GM23338 (cell line): ENCODE measurements around the gene LRRN1. TPM values are rescaled to one million over a fixed set of nuclear protein-coding genes. Genes with fewer than 3 reads are reported as not detected.

Experiments used
- ATAC-seq: fragments of 200-7000 bp; cut with Tn5 transposase; 3 replicates; pipeline ENCODE4 v1.9.1; 2020
- DNase-seq: peaks from one replicate; pipeline ENCODE4 v3.0.0-alpha.2; 2015; ENCODE audit warnings: low spot score
- H2AFZ ChIP-seq: fragments of 200-600 bp; sonication (generic); 2 replicates; pipeline ENCODE4 v1.8.0; 2016; ENCODE audit warnings: antibody characterized with exemption, mild to moderate bottlenecking, moderate library complexity
- H3F3A ChIP-seq: fragments of 200-600 bp; sonication (generic); replicated peaks from 2 replicates; pipeline ENCODE4 v1.8.0; 2017; ENCODE audit warnings: antibody characterized with exemption, mixed run types, low read depth
- H3K27ac ChIP-seq: fragments of 200-600 bp; sonication (generic); 2 replicates; pipeline ENCODE4 v1.6.1; 2016; ENCODE audit warnings: low read depth
- H3K27me3 ChIP-seq: fragments of 200-600 bp; sonication (generic); 2 replicates; pipeline ENCODE4 v1.8.0; 2016; ENCODE audit warnings: mild to moderate bottlenecking, mixed run types, moderate library complexity; ENCODE audit not compliant: insufficient read depth
- H3K36me3 ChIP-seq: fragments of 200-600 bp; sonication (generic); 2 replicates; pipeline ENCODE4 v1.8.0; 2016; ENCODE audit warnings: mild to moderate bottlenecking; ENCODE audit not compliant: insufficient read depth
- H3K4me1 ChIP-seq: fragments of 200-600 bp; sonication (generic); 2 replicates; pipeline ENCODE4 v1.8.0; 2016; ENCODE audit warnings: mild to moderate bottlenecking, moderate library complexity; ENCODE audit not compliant: insufficient read depth
- H3K4me2 ChIP-seq: fragments of 200-600 bp; sonication (generic); 2 replicates; pipeline ENCODE4 v1.7.1; 2017; ENCODE audit warnings: mixed run types
- H3K4me3 ChIP-seq: fragments of 200-600 bp; sonication (generic); 2 replicates; pipeline ENCODE4 v1.6.1; 2016; ENCODE audit warnings: mixed run types
- H3K79me2 ChIP-seq: fragments of 200-600 bp; sonication (generic); replicated peaks from 2 replicates; pipeline ENCODE4 v1.8.0; 2017; ENCODE audit warnings: mild to moderate bottlenecking; ENCODE audit not compliant: insufficient read depth
- H3K9me2 ChIP-seq: fragments of 200-600 bp; sonication (generic); 2 replicates; pipeline ENCODE4 v1.8.0; 2017; ENCODE audit not compliant: insufficient read depth
- H4K20me1 ChIP-seq: fragments of 200-600 bp; sonication (generic); replicated peaks from 2 replicates; pipeline ENCODE4 v1.8.0; 2017; ENCODE audit warnings: mild to moderate bottlenecking; ENCODE audit not compliant: insufficient read depth
- H3K27ac Mint-ChIP-seq: 2 replicates; pipeline ENCODE4 v1.8.0; 2020; ENCODE audit warnings: inconsistent platforms, mild to moderate bottlenecking, moderate library complexity, mixed read lengths
- H3K27me3 Mint-ChIP-seq: 3 replicates; pipeline ENCODE4 v1.8.0; 2022; ENCODE audit warnings: low read depth, mild to moderate bottlenecking, moderate library complexity, mixed read lengths, inconsistent platforms; ENCODE audit not compliant: insufficient read depth, poor library complexity
- H3K36me3 Mint-ChIP-seq: 3 replicates; pipeline ENCODE4 v1.8.0; 2021; ENCODE audit warnings: low read depth, mild to moderate bottlenecking, inconsistent platforms, moderate library complexity, mixed read lengths
- H3K4me1 Mint-ChIP-seq: 3 replicates; pipeline ENCODE4 v1.8.0; 2020; ENCODE audit warnings: mild to moderate bottlenecking, inconsistent platforms, mixed read lengths
- H3K4me3 Mint-ChIP-seq: 3 replicates; pipeline ENCODE4 v1.8.0; 2021; ENCODE audit warnings: moderate library complexity, mild to moderate bottlenecking, inconsistent platforms, mixed read lengths
- H3K9me3 Mint-ChIP-seq: 3 replicates; pipeline ENCODE4 v1.8.0; 2020; ENCODE audit warnings: moderate library complexity, mild to moderate bottlenecking, inconsistent platforms, mixed read lengths
- CREB1 ChIP-seq: fragments of 250-450 bp; sonication (Bioruptor Pico); IDR thresholded peaks from 2 replicates; pipeline ENCODE4 v1.5.0; 2020; ENCODE audit warnings: low read depth, mild to moderate bottlenecking, moderate library complexity
- CTCF ChIP-seq, 2 experiments: fragments of 200-600 bp in 1 of 2; sonication (generic) in 1 of 2; conservative IDR thresholded peaks; 2 replicates each; pipeline versions ENCODE4 v1.5.1 to v1.6.1; 2016 to 2017; ENCODE audit warnings: antibody characterized with exemption in 2 of 2, low read depth in 2 of 2, mild to moderate bottlenecking in 2 of 2, moderate library complexity in 1 of 2
- ETS1 ChIP-seq: IDR thresholded peaks from 2 replicates; pipeline ENCODE4 v1.6.1; 2016; ENCODE audit warnings: antibody characterized with exemption
- EZH2 ChIP-seq: fragments of 200-600 bp; sonication (generic); IDR thresholded peaks from one replicate; pipeline ENCODE4 v1.8.0; 2017; ENCODE audit warnings: antibody characterized with exemption, mild to moderate bottlenecking, low read depth; ENCODE audit not compliant: unreplicated experiment
- EZH2phosphoT487 ChIP-seq: fragments of 200-600 bp; sonication (generic); IDR thresholded peaks from one replicate; pipeline ENCODE4 v1.8.1; 2018; ENCODE audit warnings: antibody characterized with exemption; ENCODE audit not compliant: unreplicated experiment
- NANOG ChIP-seq: IDR thresholded peaks from 2 replicates; pipeline ENCODE4 v1.6.1; 2016; ENCODE audit warnings: antibody characterized with exemption, borderline replicate concordance
- POLR2AphosphoS5 ChIP-seq: IDR thresholded peaks from 2 replicates; pipeline ENCODE4 v1.6.1; 2016; ENCODE audit warnings: antibody characterized with exemption, low read depth
- STAT1 ChIP-seq: IDR thresholded peaks from one replicate; pipeline ENCODE4 v1.6.1; 2016; ENCODE audit warnings: antibody characterized with exemption; ENCODE audit not compliant: unreplicated experiment
- ZNF114 ChIP-seq: fragments of 250-450 bp; sonication (Bioruptor Pico); IDR thresholded peaks from 2 replicates; pipeline ENCODE4 v1.5.0; 2020; ENCODE audit warnings: mild to moderate bottlenecking, moderate library complexity
- ZNF331 ChIP-seq: fragments of 250-450 bp; sonication (Bioruptor Pico); IDR thresholded peaks from 2 replicates; pipeline ENCODE4 v1.5.0; 2020; ENCODE audit warnings: low read depth, mild to moderate bottlenecking, moderate library complexity
- ZNF462 ChIP-seq: fragments of 250-450 bp; sonication (Bioruptor Pico); IDR thresholded peaks from 2 replicates; pipeline ENCODE4 v1.5.0; 2020; ENCODE audit warnings: mild to moderate bottlenecking, moderate library complexity
- polyA plus RNA-seq: library from polyadenylated mRNA; unstranded; fragments of >200 nt; fragmentation: Nextera tagmentation; extraction: Ambion mirVana; gene quantifications from 2 replicates; pipeline ENCODE4 v1.2.1, GENCODE V29; 2016
- total RNA-seq: library from RNA; depleted of rRNA; stranded (reverse); fragments of >200 nt; shearing (Covaris generic); gene quantifications from 2 replicates; pipeline ENCODE4 v1.2.3, GENCODE V29; 2014

Gene LRRN1
- total and polyA plus RNA-seq, 2 experiments from 2014 or later: 85.7 to 172 TPM

GRCh38 chr3:3875491-3875890 lies 76.3 kb downstream of the LRRN1 start:
- Mint-ChIP-seq H3K4me3 (no peak overlapping the region), H3K27me3 (no peaks in the 10 kb centered on the region), H3K36me3 (no peaks in the 10 kb centered on the region), H3K27ac (no peak overlapping the region), H3K9me3 (peaks cover 11% of the 10 kb centered on the region; the same call in 2 of the 3 replicates), H3K4me1 (no peaks in the 10 kb centered on the region)
- ATAC-seq: no peak
- Histone ChIP-seq H4K20me1 (no peaks in the 10 kb centered on the region), H3K27ac (no peak overlapping the region), H3K9me2 (no peaks in the 10 kb centered on the region), H3K4me1 (no peaks in the 10 kb centered on the region), H3K4me3 (no peak overlapping the region), H3K79me2 (no peaks in the 10 kb centered on the region), H2AFZ (no peak overlapping the region), H3K4me2 (no peak overlapping the region), H3K36me3 (no peaks in the 10 kb centered on the region), H3K27me3 (no peaks in the 10 kb centered on the region), H3F3A (no peaks in the 10 kb centered on the region)
- TF ChIP-seq CREB1 (CRISPR knock-in tag) (no peak), ZNF462 (CRISPR knock-in tag) (no peak), EZH2phosphoT487 (no peak), EZH2 (no peak)
- DNase-seq: no peak

GRCh38 chr3:3881050-3881449 lies 81.8 kb downstream of the LRRN1 start:
- no peaks in the 10 kb centered on the region for H3K4me1 ChIP-seq
- no peak overlapping the region for H3K4me3 Mint-ChIP-seq
- no peaks in the 10 kb centered on the region for H3K36me3 ChIP-seq
- no peaks in the 10 kb centered on the region for H3K4me1 Mint-ChIP-seq
- no peaks in the 10 kb centered on the region for H3K36me3 Mint-ChIP-seq
- no peak overlapping the region for H3K4me3 ChIP-seq
- H3K27me3 Mint-ChIP-seq: no peaks in the 10 kb centered on the region
- H3K79me2 ChIP-seq: no peaks in the 10 kb centered on the region
- ATAC-seq (no peak), DNase-seq (no peak)
- no peaks in the 10 kb centered on the region for H3K27me3 ChIP-seq
- no peaks in the 10 kb centered on the region for H4K20me1 ChIP-seq
- H3K27ac Mint-ChIP-seq: no peak overlapping the region
- no peaks in the 10 kb centered on the region for H3K9me2 ChIP-seq
- H3F3A ChIP-seq: no peaks in the 10 kb centered on the region
- no peak overlapping the region for H2AFZ ChIP-seq
- H3K27ac ChIP-seq: no peak overlapping the region
- H3K9me3 Mint-ChIP-seq: peaks cover 26% of the 10 kb centered on the region
- H3K4me2 ChIP-seq: no peak overlapping the region
- TF ChIP-seq EZH2 (no peak), STAT1 (no peak), ETS1 (no peak), CTCF (conservative IDR thresholded peaks at IDR 0.05; ENCODE audit: low read depth in 2 of 2) (no peak), NANOG (no peak), POLR2AphosphoS5 (no peak), ZNF331 (CRISPR knock-in tag) (no peak), CREB1 (CRISPR knock-in tag) (no peak), ZNF114 (CRISPR knock-in tag) (no peak)
